Osteocyte (in vitro differentiated cells): ENCODE measurements around the gene YARS1. TPM values are rescaled to one million over a fixed set of nuclear protein-coding genes. Genes with fewer than 3 reads are reported as not detected.

Experiments
- DNase-seq: peaks from one replicate; pipeline ENCODE4 v3.0.0; 2021; ENCODE audit warnings: mixed read lengths; ENCODE audit not compliant: unreplicated experiment; ENCODE audit errors: extremely low spot score
- H3K27ac Mint-ChIP-seq: one replicate; pipeline ENCODE4 v1.8.0; 2021; ENCODE audit warnings: mild to moderate bottlenecking, mixed read lengths; ENCODE audit not compliant: unreplicated experiment
- H3K27me3 Mint-ChIP-seq: one replicate; pipeline ENCODE4 v1.8.0; 2021; ENCODE audit warnings: mixed read lengths; ENCODE audit not compliant: unreplicated experiment
- H3K36me3 Mint-ChIP-seq: one replicate; pipeline ENCODE4 v1.8.0; 2021; ENCODE audit warnings: mixed read lengths; ENCODE audit not compliant: unreplicated experiment
- H3K4me1 Mint-ChIP-seq: one replicate; pipeline ENCODE4 v1.8.0; 2021; ENCODE audit warnings: mixed read lengths; ENCODE audit not compliant: unreplicated experiment
- H3K4me3 Mint-ChIP-seq: one replicate; pipeline ENCODE4 v1.8.0; 2021; ENCODE audit warnings: mild to moderate bottlenecking, moderate library complexity, mixed read lengths; ENCODE audit not compliant: unreplicated experiment
- H3K9me3 Mint-ChIP-seq: one replicate; pipeline ENCODE4 v1.8.0; 2021; ENCODE audit warnings: mixed read lengths; ENCODE audit not compliant: unreplicated experiment
- total RNA-seq: library from RNA; stranded (reverse); gene quantifications from 2 replicates; pipeline ENCODE4 v1.2.1, GENCODE V29; 2021
- TF ChIP-seq, protein P1 (sequence below): fragments of 200-600 bp; sonication (generic); IDR thresholded peaks from 2 replicates; pipeline ENCODE4 v1.5.0; 2021; ENCODE audit warnings: antibody characterized with exemption, mild to moderate bottlenecking, moderate library complexity

YARS1 gene
- total RNA-seq, 1 donor from 2014 or later, result 177 TPM

DNA sequence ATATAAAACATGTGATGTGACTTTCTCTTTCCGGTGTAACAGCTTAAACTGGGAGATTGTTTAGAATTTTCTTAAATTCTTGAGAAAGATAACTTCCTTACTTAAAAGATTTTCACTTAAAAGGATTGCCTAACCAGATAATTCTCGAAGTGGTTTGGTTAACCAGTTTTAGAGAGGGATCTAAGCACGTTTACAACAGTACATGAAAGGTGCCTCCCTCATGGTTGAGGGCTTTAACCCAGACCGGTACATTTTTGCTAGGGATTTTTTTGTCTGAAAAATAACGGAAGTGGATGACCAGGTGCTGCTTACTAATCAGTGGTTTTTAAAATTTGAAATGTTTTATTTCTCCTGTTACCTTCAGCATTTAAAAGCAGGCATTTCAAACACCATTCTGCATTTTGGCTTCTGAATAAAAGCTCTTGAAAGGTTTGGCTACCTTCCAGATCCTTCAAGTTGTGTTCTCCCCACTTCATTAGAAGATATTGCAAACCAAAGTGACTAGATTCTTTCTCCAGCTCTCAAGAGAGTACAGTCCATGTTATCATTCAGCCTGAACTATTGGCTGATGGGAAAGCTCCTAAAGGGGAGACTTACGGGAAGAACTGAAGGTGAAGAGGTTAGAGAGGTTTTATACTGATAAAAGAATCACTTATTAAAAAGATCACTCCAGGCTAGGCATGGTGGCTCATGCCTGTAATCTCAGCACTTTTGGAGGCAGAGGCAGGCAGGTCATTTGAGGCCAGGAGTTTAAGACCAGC lies 13.1 kb upstream of the YARS1 start:
- Mint-ChIP-seq H3K27me3 (no peaks in the 10 kb centered on the region), H3K27ac (no peak overlapping the region), H3K4me3 (no peak overlapping the region), H3K36me3 (peaks cover 49% of the 10 kb centered on the region), H3K9me3 (no peaks in the 10 kb centered on the region), H3K4me1 (no peaks in the 10 kb centered on the region)
- DNase-seq, result no peak
- TF ChIP-seq, protein P1, sequence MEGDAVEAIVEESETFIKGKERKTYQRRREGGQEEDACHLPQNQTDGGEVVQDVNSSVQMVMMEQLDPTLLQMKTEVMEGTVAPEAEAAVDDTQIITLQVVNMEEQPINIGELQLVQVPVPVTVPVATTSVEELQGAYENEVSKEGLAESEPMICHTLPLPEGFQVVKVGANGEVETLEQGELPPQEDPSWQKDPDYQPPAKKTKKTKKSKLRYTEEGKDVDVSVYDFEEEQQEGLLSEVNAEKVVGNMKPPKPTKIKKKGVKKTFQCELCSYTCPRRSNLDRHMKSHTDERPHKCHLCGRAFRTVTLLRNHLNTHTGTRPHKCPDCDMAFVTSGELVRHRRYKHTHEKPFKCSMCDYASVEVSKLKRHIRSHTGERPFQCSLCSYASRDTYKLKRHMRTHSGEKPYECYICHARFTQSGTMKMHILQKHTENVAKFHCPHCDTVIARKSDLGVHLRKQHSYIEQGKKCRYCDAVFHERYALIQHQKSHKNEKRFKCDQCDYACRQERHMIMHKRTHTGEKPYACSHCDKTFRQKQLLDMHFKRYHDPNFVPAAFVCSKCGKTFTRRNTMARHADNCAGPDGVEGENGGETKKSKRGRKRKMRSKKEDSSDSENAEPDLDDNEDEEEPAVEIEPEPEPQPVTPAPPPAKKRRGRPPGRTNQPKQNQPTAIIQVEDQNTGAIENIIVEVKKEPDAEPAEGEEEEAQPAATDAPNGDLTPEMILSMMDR, result no peak

DNA sequence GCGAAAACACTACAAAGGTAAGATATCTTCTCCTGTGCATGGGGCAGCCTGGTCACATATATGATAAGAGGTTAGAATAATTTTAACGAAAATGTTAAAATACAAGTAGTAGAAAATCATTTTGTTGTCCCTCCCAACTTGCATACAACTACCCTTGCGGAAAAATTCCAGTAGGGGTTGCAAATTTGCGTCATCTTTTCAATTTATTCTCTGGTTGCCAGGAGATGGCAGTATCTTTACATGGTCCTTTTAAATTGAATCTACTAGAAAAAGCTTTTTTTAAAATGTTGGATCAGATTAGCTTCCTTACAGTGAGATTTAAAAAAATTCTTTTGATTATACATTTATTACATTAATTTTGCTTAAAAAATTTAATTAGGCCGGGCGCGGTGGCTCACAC lies 11.2 kb upstream of the YARS1 start:
- H3K27ac Mint-ChIP-seq, result no peak overlapping the region

GRCh38 chr1:32825181-32825580 lies 8.0 kb upstream of the YARS1 start:
- no peaks in the 10 kb centered on the region for H3K27me3 Mint-ChIP-seq
- DNase-seq, result no peak
- TF ChIP-seq, protein P1, result no peak
- H3K36me3 Mint-ChIP-seq, result peaks cover 30% of the 10 kb centered on the region
- no peak overlapping the region for H3K27ac Mint-ChIP-seq
- no peak overlapping the region for H3K4me3 Mint-ChIP-seq
- H3K4me1 Mint-ChIP-seq, result no peaks in the 10 kb centered on the region
- H3K9me3 Mint-ChIP-seq, result no peaks in the 10 kb centered on the region

More for the DNA sequence above, 11.2 kb upstream of the YARS1 start:
- no peaks in the 10 kb centered on the region for H3K4me1 Mint-ChIP-seq
- H3K4me3 Mint-ChIP-seq, result no peak overlapping the region
- peaks cover 45% of the 10 kb centered on the region for H3K36me3 Mint-ChIP-seq
- no peaks in the 10 kb centered on the region for H3K27me3 Mint-ChIP-seq
- H3K9me3 Mint-ChIP-seq, result no peaks in the 10 kb centered on the region
- DNase-seq, result no peak
- TF ChIP-seq, protein P1, result peak; percentile 49

DNA sequence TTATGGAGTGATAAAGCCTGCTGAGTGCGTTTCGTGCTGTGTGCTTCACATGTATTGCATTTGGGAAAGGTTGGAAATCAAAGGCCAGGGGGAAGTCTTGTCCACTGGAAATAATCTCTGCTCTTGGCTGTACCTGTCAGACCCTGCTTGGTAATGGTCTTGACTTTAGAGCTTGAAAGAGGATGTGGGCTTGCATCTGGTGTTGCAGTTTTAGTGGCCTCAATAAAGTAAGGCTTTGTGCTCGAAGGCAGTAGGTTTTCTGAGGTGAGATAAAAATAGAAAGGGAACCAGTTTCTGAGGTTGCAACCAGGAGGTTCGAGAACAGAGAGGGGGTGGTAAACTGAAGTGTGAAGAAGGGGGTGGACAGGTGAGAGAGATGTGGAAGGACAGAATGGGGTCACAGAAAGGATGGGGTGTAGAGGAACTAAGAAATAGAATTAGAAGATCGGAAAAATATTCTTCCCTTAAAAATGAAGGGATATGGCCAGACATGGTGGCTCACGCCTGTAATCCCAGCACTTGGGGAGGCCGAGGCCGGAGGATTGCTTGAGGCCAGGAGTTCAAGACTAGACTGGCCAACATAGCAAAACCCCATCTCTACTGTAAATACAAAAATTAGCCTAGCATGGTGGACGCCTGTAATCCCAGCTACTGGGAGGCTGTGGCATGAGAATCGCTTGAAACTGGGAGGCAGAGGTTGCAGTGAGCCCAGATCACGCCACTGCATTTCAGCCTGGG lies 1.8 kb upstream of the YARS1 start:
- TF ChIP-seq, protein P1, result no peak
- H3K4me3 Mint-ChIP-seq, result peak overlapping the region; percentile 99
- H3K27ac Mint-ChIP-seq, result peak overlapping the region; percentile 98
- no peaks in the 10 kb centered on the region for H3K9me3 Mint-ChIP-seq
- peaks cover 10% of the 10 kb centered on the region for H3K36me3 Mint-ChIP-seq
- peaks cover 34% of the 10 kb centered on the region for H3K4me1 Mint-ChIP-seq
- H3K27me3 Mint-ChIP-seq, result no peaks in the 10 kb centered on the region
- no peak for DNase-seq
